ENCODE measurements around the gene TSPO2.

TSPO2 gene

DNA sequence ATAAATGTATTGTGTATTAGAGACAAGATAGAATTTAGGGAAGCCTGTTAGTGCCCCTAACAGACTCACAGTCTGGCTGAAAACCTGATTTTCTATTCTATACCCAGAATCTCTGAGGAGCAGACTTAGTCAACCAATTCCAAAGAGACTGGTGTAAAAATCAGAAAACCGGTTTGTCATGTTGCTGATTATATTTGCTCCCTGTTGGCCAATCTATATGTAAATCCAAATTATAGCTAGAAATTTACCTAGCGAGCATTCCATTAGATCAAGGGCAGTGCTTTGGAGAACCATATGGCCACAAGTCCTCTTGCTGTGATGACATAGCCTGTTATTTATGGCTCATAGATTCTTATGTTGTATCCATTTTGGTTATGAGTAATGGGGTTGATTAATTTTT lies 35.3 kb downstream of the TSPO2 start:
- no peak for DNase-seq

DNA sequence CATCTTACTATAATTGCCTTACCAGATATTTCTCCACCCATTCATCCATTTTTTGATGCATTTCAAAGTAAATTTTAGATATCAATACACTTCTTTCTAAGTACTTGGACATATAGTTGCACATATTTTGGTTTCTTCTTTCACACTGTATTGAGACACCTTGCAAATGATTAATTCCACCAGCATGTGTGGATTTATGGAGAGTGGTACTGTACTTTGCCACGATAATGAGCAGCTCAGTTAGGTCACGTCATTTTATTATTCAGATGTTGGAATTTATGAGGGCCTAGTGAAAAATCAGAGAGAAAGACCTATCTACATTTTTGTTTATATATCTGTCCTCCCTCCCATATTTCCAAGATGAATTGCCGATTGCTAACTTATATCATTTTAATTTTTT lies 35.8 kb downstream of the TSPO2 start:
- DNase-seq = no peak

DNA sequence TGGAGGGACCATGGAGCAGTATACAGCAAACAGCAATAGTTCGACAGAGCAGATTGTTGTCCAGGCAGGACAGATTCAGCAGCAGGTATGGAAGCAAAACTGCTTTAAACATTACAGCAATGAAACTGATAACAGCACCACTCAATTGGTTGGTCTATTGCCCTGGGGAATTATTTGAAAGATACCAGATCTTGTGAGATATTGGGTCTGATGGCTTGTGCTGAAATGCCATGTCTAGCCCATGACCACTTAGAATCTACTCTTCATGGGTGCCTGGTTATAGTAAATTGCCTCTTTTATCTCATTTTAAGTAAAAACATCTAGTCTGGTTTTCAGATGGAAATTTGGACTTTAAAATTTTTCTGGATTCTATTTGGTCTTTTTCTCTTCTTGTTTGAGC lies 36.8 kb downstream of the TSPO2 start:
- no peak for DNase-seq

DNA sequence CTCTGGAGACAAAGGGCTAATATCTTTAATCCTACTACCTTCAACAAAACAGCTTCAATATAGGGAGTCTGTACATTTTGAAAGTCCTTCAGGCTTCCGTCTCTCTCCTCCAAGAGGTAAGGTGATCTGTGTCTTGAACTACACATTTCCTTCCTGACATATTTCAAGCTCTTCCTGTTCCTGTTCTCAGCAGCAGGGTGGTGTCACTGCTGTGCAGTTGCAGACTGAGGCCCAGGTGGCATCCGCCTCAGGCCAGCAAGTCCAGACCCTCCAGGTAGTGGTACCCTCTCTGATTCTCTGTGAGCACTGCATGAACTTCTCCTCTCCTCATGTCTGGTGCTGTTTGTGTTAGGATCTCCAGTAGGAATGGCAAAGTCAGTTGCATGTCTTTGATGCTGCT lies 38.4 kb downstream of the TSPO2 start:
- DNase-seq = no peak

DNA sequence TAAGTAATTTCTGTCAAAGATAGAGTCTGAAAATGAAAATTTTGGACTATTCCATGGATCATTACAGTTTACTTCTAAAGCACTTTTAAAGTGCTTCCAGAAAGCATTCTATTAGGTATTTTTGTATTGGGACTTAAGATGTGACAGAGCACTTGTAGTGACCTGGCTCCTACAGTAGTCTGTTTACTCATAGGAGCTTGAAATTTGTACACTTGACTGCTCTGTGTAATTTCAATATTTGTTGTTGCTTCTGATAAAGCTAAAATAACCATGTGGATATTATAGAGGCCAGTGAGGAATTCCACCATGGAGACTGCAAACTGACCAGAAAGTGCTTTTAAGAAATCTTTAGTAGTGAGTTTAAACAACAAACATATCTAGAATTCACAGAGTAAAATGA lies 40.8 kb downstream of the TSPO2 start:
- no peak for DNase-seq

DNA sequence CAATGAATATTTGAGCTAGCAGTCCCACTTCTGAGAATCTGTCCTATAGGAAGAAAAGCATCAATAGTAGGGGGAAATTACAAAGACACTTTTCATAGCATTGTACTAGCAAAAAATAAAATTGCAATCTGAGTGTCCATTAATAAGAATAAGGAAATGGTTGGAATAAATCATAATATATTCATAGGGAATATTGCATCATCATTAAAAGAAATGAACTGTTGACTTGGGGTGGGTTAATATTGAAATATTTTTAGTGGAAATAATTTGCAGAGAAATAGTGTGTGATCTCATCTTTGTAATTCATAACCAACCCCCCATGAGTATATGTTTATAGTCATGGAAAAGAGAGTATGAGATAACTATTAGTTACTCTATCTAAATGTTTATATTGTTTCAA lies 42.9 kb downstream of the TSPO2 start:
- no peak for DNase-seq

DNA sequence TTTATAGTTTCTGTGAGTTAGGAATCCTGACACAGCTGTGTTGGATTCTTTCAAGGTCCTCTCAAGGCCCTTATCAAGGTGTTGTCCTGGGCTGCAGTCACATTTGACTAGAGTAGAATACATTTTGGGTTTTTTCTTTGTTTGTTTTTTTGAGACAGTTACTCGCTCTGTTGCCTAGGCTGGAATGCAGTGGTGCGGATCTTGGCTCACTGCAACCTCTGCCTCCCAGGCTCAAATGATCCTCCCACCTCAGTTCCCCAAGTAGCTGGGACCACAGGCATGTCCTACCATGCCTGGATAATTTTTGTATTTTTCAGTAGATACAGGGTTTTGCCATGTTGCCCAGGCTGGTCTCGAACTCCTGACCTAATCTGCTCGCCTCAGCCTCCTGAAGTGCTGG lies 46.2 kb downstream of the TSPO2 start:
- DNase-seq = no peak

DNA sequence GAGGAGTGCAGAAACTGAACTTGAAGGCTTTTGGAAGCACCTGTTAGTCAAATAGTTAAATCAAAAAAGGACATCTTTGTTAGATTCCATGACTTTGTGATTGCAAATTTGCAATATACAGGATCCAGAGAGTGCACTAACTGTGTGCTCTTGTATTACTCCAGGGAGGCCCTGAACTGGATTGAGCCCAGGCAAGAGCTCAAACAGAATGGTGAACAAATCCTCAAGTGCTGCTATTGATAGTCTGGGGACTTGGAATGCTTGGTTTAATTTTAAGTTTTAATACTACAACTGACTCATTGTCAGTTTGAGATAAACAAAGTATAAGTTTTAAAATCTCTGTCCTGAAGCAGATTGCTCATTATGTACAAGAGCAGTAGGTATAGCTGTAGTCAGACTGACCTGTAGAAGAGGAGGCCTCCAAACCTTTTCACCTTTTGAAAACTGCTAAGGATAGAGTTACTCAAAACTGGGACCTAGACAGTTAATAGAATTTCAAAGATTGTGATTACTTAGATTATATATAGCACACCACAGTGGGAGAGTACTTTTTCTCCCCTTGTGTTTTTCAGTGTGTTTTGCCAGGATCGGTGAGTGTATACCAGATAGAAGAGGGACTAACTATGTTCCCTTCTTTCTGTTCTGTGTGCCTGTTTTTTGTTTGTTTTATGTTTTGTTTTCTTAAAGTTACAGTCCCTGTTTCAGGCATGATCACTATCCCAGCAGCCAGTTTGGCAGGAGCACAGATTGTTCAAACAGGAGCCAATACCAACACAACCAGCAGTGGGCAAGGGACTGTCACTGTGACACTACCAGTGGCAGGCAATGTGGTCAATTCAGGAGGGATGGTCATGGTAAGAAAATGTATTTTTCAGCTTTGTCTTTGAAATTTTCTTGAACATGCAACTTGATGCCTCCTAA lies 48.8 kb downstream of the TSPO2 start:
- no peak for DNase-seq

DNA sequence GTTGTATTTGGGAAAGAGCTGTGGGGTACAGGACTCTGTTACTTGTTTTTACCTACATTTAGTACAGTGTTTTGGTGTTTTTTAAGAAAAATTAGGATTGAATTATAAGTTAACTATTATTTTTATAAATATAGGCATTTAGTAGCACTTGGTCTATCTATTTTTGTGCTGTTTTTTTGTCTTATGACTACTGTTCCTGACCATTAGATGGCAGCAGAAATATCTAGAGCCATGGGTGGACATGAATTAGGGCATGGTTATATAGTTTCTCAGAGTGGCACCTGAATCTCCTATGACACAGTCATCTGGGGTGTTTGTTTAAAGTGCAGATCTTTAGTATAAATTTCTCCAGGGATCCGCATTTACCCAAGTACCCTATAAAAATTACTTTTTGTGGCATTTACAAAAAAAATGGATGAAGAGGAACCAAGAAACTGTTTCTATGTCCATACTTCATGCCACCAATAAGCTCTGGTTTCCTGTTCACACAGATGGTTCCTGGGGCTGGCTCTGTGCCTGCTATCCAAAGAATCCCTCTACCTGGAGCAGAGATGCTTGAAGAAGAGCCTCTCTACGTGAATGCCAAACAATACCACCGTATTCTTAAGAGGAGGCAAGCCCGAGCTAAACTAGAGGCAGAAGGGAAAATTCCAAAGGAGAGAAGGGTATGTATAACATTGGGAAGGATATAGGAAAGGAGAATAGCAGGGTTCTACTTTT lies 50.3 kb downstream of the TSPO2 start:
- DNase-seq = peak; percentile 58

DNA sequence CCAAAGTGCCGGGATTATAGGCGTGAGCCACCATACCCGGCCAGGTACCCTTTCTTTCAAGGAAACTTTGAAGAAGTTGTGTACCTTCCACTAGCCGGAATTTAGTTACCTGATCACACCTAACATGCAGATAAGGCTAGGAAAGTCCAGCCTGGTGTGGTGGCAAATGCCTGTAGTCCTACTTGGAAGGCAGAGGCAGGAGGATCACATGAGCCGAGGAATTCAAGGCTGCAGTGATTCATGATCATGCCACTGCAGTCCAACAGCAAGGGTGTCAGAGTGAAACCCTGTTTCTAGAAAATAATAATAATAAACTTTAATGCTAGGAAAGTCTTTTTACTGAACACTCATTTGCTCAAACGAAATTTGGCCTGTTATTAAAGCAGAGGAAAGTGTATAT lies 51.5 kb downstream of the TSPO2 start:
- no peak for DNase-seq
